AG04449 (cell line): Measurements from ENCODE around the gene CBX8.

Experiments
- CTCF ChIA-PET: fragments of 350-600 bp; formaldehyde crosslinking; extraction: SDS; loops from one replicate; lab custom pipeline; 2021; ENCODE audit warnings: antibody characterized with exemption; lab: Yijun Ruan, JAX
- POLR2A ChIA-PET: fragments of 400-600, 350-600 bp; formaldehyde crosslinking; extraction: SDS; loops from one replicate; lab custom pipeline; 2020; ENCODE audit warnings: antibody characterized with exemption, inconsistent platforms; lab: Yijun Ruan, JAX
- DNase-seq: peaks from one replicate; pipeline ENCODE4 v3.0.0-alpha.2; 2010; ENCODE audit warnings: low read depth, low spot score
- H3K4me3 ChIP-seq: 2 replicates; pipeline ENCODE4 v1.5.1; 2011; ENCODE audit warnings: low read depth, mild to moderate bottlenecking, control low read depth, low read length
- TF ChIP-seq, protein P1 (sequence below): IDR thresholded peaks from one replicate; pipeline ENCODE4 v1.5.1; 2011; ENCODE audit warnings: mild to moderate bottlenecking, moderate library complexity, low read length, control low read depth, inconsistent platforms; ENCODE audit not compliant: insufficient read depth; ENCODE audit errors: missing control alignments

The CBX8 gene

DNA sequence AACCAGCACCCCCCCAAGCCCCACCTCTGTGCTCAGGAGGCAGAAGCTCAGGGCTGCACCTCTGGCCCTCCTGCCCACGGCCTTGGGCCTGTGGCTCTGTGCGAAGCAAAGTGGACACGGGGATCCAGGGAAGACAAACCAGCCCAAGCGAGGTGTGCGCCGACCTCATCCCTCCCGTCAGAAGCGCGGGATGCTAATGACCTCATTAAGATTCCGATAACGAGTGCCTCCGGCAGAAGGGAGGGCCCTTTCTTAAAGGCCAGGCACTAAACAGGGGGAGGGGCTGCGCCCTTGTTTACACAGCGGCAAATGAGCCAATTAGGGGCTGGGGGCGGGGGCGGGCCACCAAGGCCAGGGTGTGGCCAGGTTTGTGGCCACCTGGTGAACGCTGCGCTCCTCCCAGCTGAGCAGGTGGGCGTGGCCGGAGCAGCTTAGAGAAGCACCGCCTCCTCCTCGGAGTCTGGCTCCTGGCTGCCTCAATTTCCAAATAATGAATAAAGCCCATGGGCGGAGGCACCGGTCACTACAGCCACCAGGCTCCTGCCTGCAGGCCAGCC, 39.2 kb upstream of the CBX8 start:
- CTCF ChIA-PET, result interaction anchor here (1.0 to 2.4 kb wide), 12 partner anchors 10 to 158 kb away, joined by 3 to 13 read pairs (median 4); no protein-coding TSS in a partner anchor
- no peak for DNase-seq
- no peak overlapping the region for H3K4me3 ChIP-seq
- TF ChIP-seq, protein P1, sequence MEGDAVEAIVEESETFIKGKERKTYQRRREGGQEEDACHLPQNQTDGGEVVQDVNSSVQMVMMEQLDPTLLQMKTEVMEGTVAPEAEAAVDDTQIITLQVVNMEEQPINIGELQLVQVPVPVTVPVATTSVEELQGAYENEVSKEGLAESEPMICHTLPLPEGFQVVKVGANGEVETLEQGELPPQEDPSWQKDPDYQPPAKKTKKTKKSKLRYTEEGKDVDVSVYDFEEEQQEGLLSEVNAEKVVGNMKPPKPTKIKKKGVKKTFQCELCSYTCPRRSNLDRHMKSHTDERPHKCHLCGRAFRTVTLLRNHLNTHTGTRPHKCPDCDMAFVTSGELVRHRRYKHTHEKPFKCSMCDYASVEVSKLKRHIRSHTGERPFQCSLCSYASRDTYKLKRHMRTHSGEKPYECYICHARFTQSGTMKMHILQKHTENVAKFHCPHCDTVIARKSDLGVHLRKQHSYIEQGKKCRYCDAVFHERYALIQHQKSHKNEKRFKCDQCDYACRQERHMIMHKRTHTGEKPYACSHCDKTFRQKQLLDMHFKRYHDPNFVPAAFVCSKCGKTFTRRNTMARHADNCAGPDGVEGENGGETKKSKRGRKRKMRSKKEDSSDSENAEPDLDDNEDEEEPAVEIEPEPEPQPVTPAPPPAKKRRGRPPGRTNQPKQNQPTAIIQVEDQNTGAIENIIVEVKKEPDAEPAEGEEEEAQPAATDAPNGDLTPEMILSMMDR, result no peak
- POLR2A ChIA-PET, result no interaction called here

DNA sequence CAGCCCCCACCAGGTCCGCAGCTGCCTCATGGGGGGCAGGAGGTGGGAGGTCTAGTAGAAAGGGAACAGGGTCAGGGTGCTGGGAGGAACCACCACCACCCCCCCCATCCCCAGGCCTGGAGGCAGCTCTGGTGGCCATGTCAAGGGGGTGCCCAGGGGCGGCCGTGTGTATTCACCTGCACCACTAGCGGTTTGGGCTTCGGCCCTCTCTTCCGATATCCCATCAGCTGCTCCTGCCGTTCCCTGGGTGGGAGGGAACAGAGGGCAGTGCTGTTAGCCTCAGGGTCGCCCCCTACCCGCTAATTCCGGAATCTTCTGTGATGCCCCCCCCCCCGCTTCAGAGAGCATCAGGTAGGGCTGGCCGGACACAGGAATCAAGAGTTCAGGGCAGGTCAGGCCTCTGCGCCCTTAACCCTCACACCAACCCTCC, 38.6 kb upstream of the CBX8 start:
- ChIA-PET POLR2A (interaction anchor here (0.6 kb wide), 1 partner anchor 154 kb away, joined by 3 read pairs; no protein-coding TSS in a partner anchor), CTCF (interaction anchor here (0.6 to 2.4 kb wide), 18 partner anchors 9 to 157 kb away, joined by 3 to 13 read pairs (median 4); no protein-coding TSS in a partner anchor)
- TF ChIP-seq, protein P1, result no peak
- H3K4me3 ChIP-seq, result no peak overlapping the region
- DNase-seq, result no peak

DNA sequence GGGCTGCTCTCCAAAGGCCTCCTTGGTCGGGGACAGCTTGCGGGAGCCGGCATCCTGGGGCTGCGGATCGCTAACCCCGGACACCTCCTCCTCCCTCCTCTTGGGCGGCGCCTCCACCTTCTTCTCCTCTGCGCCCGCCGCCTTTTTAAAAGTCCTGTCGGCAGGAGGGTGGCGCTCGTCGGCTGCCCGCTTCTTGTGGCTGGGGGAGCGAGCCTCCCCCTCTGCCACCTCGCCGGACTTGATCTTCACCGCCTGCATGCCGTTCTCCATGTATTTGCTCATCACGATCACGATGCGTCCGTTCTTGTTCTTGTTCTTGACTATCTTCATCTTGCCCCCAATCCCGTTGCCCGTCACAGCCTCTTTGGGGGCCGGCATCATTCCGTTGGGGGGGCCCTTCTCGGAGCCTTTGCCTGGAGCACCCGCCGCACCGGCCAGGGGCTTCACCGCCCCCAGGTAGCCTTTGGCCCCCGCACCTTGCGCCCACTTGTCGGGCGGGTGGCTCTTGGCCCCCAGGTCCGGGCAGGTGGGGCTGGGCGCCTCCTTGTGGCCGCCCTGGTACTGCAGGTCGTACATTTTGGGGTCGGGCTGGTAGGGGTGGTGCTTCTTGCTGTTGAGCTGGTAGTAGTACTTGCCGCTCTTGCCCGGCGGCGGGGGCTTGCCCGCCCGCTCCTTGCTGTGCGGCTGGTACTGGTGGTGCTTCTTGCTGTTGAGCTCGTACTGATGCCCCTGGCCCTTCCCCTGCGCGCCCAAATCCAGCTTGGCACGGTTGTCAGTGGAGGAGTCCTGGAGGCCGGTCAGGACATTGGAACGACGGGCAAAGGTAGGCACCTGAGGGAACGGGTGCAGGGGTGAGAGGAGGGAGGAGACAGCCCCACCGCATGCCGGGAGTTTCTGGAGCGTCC, 37.9 kb upstream of the CBX8 start:
- ChIA-PET CTCF (interaction anchor here (0.6 to 2.4 kb wide), 16 partner anchors 9 to 158 kb away, joined by 3 to 13 read pairs (median 4); no protein-coding TSS in a partner anchor), POLR2A (interaction anchor here (0.5 to 0.6 kb wide), 2 partner anchors 43 to 155 kb away, joined by 3 read pairs; no protein-coding TSS in a partner anchor)
- TF ChIP-seq, protein P1, result peak; percentile 75
- no peak for DNase-seq
- no peak overlapping the region for H3K4me3 ChIP-seq

DNA sequence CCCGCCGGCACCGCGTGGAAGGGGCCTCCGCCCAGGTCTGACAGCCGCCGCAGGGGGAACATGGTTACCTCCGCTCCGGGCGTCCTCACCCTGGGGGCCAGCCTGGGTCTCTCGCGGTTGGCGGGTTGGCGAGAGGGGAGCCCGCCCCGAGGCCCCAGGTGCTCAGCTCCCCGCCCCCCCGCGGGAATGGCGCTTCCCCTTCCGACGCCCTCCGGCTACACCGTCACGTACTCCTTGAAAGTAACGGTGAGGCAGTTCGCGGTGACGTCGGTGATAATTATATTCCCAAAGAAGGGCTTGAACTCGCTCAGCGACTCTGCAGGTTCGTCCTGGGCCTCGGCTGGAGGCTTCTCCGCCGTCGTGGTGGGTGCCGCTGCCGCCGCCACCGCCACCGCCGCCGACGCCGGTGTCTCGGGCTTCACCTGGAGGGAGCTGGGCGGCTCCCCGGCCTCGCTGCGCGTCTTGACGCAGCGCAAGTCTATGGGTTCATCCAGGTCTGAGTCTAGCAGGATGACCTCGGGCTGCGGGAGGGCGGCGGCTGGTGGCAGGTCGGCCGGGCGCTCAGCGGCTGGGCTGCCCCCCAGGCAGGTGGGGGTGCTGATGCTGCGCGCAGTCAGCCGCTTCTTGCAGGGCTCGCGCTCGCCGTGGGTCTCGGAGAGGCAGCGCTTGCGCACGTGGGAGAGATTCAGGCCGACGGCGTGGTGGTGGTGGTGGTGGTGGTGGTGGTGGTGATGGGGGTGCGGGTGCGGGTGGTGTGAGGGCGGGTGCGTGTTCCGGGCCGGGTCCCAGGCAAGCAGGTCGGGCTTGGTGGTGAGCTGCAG, 37.1 kb upstream of the CBX8 start:
- ChIA-PET CTCF (interaction anchor here (0.8 to 1.6 kb wide), 3 partner anchors 8 to 76 kb away, joined by 3 to 10 read pairs (median 3); no protein-coding TSS in a partner anchor), POLR2A (interaction anchor here (1.0 kb wide), 1 partner anchor 26 kb away, joined by 3 read pairs; no protein-coding TSS in a partner anchor)
- H3K4me3 ChIP-seq, result no peak overlapping the region
- no peak for DNase-seq
- TF ChIP-seq, protein P1, result no peak

DNA sequence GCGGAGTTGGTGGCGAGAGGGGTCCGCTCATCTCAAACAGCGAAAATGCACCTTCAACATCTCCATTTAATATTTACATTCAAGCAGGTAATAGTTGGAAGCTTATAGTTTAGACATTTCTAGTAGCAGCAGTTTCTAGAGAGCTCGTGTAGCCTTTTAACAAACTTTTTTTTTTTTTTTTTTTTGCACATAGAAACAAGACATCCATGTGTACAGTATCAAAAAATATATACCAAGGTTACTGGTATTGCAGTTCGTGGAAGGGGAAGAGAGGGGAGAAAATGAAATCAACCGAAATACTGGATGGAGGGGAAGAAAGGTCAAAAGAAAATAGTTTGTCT, 36.2 kb upstream of the CBX8 start:
- no peak overlapping the region for H3K4me3 ChIP-seq
- TF ChIP-seq, protein P1, result no peak
- ChIA-PET CTCF (interaction anchor here (0.8 kb wide), 1 partner anchor 75 kb away, joined by 3 read pairs; no protein-coding TSS in a partner anchor), POLR2A (interaction anchor here (1.0 kb wide), 1 partner anchor 25 kb away, joined by 3 read pairs; no protein-coding TSS in a partner anchor)
- DNase-seq, result no peak
